ENCODE data around the gene PRDM2.

The PRDM2 gene

DNA sequence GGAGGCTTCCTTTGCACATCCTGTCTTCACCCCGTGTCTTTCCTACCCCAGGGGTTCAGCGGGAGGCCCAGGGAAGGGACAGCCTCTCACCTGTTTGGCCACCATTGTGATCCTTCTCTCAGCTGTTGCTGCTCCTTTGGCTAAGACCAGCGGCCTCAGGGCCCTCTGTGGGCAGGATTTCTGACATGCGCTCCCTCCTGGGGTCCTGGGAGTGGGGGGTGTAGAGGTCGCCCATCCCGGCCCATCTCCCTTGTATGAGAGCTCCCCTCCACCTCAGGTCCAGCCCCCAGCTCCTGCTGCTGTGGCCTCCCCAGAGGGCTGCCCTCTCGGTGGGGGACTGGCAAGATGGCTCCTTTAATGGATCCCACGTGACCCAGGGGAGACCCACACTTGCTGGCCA is 120.5 kb downstream of the PRDM2 start:
- no peak for DNase-seq

GRCh38 chr1:13823126-13823880 is 123.3 kb downstream of the PRDM2 start:
- DNase-seq, result no peak

GRCh38 chr1:13823936-13824335 is 123.9 kb downstream of the PRDM2 start:
- DNase-seq, result no peak

GRCh38 chr1:13824626-13825025 is 124.6 kb downstream of the PRDM2 start:
- DNase-seq, result no peak

DNA sequence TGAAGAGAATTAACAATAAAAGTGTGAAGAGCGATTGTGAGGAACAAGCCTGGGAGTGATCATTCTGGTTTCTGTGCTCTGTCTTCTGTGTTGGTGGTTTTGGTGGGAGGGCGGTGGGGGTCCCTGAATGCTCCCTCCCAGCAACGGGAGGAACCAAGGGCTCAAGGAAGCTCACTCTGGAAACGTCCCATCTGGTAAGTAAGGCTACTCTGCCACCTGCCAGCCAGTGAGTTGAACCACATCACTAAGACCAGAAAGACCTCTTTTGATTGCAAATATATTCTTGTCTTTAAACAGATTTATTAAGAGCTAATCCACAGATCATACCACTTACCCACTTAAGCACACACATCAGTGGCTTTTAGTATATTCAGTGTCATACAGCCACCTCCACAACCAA is 125.0 kb downstream of the PRDM2 start:
- no peak for DNase-seq

DNA sequence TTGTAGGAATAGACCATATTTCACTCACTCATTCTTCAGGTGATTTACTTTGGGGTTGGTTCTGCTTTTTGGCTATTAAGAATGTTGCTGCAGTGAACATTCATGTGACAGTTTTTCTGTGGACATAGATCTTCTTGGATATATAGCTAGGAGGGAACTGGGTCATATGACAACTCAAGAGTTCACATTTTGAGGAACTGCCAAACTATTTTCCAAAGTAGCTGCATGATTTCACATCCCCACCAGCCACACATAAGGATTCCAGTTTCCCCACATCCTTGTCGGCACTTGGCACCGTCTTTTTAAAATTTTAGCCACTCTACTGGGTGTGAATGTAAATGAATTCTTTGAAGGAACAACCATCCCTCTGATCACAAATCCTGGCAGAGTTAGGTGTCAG is 126.0 kb downstream of the PRDM2 start:
- DNase-seq, result no peak

GRCh38 chr1:13826591-13826990 is 126.6 kb downstream of the PRDM2 start:
- DNase-seq, result no peak

GRCh38 chr1:13828454-13829151 is 128.6 kb downstream of the PRDM2 start:
- DNase-seq, result no peak

DNA sequence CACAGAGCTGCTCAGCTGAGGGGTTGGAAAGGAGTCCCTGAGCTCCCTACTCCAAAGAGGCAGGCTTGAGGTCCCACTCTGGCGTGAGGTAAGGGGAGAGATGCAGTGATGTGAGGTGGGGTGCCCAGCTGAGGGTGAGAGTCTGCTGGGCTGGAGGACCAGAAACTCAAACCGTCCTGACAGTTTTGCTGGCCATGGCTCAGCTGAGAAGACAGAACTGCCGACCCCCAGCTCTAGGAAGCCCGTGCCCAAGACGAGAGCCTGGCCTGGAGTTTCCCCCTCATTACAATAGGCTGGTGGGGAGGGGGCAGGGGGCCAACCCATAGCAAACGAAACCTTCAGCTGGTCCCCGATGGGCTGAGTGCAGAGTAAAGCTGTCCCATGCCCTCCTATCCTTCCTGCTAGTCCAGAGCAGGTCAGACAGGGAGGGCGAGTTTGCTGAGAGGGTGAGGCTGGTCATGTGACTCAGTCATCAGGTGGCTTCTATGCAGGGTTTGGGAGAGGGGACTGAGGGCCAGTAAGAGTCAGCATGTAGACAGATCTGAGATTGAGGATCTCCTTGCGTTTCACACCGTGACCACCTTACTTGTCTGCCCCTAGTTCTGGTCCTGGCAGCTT is 129.3 kb downstream of the PRDM2 start:
- DNase-seq, result no peak

GRCh38 chr1:13830170-13830569 is 130.2 kb downstream of the PRDM2 start:
- DNase-seq, result no peak

DNA sequence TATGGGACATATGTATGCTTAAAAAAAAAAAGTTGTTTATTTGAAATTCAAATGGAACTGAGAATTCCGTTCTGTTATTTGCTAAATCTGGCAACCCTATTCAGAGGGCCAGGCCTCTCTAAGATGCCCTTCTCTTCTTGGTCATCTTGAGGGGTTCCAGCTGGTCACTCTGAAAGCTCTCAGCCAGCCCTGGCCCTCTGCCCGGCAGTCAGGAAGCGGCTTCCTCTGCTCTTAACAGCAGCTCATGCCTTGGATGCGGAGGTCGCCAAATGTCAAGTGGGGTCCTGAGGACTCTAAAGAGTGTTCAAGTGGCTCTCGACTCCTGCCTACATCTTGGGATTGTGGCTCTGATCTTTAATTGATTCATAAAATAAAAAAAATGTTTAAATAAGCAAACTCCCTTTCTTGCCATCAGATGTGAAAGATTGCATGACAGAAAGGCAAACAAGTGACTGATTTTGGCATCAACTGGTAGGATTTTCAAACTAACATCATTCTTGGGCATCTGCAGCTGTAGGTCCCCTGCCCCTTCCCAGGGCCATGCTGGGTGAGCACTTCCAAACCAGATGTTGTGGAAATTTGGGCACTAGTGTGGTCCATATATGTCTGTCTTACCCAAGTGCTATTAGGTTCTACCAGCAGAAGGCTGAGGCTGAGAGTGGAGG is 130.8 kb downstream of the PRDM2 start:
- no peak for DNase-seq

- DNase-seq, result no peak
Observed at GRCh38 chr1:13832100-13832499, 132.1 kb downstream of the PRDM2 start.

- no peak for DNase-seq
Observed at GRCh38 chr1:13832536-13832935, 132.5 kb downstream of the PRDM2 start.

GRCh38 chr1:13836136-13836535 is 136.1 kb downstream of the PRDM2 start:
- DNase-seq, result no peak

- DNase-seq, result no peak
Observed at GRCh38 chr1:13836631-13837030, 136.6 kb downstream of the PRDM2 start.

DNA sequence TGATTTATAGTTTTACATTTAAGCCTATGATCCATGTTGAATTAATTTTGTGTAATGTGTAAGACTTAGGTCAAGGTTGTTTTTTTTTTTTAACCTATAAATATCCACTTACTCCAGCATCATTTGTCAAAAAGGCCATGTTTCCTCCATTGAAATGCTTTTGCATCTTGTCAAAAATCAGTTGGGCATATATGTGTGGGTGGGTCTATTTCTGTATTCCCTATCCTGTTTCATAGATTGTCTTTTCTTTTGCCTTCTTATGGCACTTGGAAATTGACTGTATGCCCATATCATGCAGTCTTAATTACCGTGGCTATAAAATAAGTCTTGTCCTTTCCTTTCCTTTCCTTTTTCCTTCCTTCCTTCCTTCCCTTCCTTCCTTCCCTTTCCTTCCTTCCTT is 138.2 kb downstream of the PRDM2 start:
- no peak for DNase-seq

DNA sequence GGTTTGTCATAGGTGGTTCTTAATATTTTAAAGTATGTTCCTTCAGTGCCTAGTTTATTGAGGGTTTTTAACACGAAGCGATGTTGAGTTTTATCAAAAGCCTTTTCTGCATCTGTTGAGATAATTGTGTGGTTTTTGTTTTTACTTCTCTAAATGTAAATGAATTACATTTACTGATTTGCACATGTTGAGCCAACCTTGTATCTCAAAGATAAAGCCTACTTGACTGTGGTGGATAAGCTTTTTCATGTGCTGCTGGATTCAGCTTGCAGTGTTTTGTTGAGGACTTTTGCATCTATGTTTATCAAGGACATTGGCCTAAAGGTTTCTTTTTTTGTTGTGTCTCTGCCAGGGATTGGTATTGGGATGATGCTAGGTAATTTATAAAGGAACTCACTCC is 142.5 kb downstream of the PRDM2 start:
- no peak for DNase-seq

DNA sequence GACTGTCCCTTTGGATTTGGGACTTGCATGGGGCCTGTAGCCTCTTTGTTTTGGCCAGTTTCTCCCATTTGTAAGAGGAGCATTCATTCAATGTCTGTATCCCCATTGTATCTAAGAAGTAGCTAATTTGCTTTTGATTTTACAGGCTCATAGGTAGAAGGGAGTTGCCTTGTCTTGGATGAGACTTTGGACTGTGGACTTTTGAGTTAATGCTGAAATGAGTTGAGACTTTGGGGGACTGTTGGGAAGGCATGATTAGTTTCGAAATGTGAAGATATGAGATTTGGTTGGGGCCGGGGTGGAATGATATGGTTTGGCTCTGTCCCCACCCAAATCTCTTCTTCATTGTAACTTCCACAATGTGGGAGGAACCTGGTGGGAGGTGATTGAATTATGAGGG is 151.7 kb downstream of the PRDM2 start:
- DNase-seq, result no peak

- no peak for DNase-seq
Observed at GRCh38 chr1:13855554-13855953, 155.6 kb downstream of the PRDM2 start.

- DNase-seq, result no peak
Observed at GRCh38 chr1:13860031-13860430, 160.0 kb downstream of the PRDM2 start.

- no peak for DNase-seq
Observed at GRCh38 chr1:13864760-13865159, 164.8 kb downstream of the PRDM2 start.

DNA sequence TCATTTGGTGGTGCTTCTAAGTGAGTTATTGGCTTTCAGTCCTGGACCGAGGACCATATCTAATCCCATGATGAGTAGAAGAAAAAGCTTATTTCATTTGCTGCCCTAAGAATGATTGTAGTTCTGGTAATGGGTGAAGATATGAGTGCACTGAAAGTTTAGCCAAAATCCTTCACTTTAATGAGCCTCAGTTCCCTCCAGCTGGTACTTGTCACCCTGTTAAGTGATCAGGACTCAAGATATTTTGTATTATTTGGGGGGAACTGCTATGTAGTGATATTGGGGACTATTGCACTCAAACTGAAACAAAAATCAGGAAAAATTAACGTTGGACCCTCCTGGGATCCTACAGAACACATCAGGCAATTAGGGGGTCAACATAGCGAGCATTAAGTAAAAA is 165.9 kb downstream of the PRDM2 start:
- no peak for DNase-seq

DNA sequence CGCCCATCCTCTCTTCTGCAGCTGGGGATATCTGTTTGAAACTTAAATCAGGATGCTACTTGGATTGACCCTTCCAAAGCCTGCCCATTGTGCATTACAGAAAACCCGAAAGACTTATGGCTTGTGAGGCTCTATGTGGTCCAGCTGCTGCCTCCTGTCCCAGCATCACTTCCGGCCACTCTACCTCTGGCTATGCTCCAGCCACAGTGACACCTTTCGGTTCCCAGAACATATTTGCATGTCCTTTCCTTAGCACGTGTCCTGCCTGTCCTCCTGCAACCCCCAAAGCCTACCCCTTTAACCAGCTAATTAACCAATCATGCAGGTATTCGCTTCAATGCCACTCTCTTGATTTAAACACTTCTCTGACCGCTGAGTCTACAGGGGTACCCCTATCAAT is 167.6 kb downstream of the PRDM2 start:
- DNase-seq, result no peak
